ENCODE data around the gene NRG3.

GRCh38 chr10:82463614-82464013 is 588.6 kb downstream of the NRG3 start:
- TF ChIP-seq, protein P1, sequence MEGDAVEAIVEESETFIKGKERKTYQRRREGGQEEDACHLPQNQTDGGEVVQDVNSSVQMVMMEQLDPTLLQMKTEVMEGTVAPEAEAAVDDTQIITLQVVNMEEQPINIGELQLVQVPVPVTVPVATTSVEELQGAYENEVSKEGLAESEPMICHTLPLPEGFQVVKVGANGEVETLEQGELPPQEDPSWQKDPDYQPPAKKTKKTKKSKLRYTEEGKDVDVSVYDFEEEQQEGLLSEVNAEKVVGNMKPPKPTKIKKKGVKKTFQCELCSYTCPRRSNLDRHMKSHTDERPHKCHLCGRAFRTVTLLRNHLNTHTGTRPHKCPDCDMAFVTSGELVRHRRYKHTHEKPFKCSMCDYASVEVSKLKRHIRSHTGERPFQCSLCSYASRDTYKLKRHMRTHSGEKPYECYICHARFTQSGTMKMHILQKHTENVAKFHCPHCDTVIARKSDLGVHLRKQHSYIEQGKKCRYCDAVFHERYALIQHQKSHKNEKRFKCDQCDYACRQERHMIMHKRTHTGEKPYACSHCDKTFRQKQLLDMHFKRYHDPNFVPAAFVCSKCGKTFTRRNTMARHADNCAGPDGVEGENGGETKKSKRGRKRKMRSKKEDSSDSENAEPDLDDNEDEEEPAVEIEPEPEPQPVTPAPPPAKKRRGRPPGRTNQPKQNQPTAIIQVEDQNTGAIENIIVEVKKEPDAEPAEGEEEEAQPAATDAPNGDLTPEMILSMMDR (IDR thresholded peaks at IDR 0.05): no peak
- TF ChIP-seq POLR2A (IDR thresholded peaks at IDR 0.05): no peak
